Epithelial cell of esophagus (primary cell): ENCODE measurements around the gene TPR.

Experiments used
- DNase-seq: peaks from one replicate; pipeline ENCODE4 v3.0.0; 2010; ENCODE audit warnings: low read depth
- H3K4me3 ChIP-seq: 2 replicates; pipeline ENCODE4 v1.5.1; 2011; ENCODE audit warnings: mild to moderate bottlenecking, low read length, control low read depth
- TF ChIP-seq, protein P1 (sequence below): IDR thresholded peaks from 2 replicates; pipeline ENCODE4 v1.5.1; 2011; ENCODE audit warnings: low read depth, mild to moderate bottlenecking, low read length, control low read depth, inconsistent platforms; ENCODE audit not compliant: insufficient read depth; ENCODE audit errors: missing control alignments

Gene TPR

DNA sequence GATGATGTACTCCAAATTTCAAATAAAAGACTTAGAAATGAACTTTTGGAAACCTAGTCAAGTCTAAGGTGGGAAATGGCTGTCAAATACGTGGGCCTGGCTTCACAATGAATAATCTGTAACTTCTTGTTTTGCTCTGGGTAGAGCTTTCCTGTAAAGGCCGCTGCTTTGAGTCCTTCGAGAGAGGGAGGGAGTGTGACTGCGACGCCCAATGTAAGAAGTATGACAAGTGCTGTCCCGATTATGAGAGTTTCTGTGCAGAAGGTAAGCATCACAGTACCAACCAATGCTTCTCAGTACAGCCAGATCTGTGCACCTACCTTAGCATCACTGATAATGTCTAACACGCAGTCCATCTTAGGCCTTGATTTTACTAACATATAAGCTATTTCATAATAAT lies 73.6 kb downstream of the TPR start:
- no peak for DNase-seq
- TF ChIP-seq, protein P1, sequence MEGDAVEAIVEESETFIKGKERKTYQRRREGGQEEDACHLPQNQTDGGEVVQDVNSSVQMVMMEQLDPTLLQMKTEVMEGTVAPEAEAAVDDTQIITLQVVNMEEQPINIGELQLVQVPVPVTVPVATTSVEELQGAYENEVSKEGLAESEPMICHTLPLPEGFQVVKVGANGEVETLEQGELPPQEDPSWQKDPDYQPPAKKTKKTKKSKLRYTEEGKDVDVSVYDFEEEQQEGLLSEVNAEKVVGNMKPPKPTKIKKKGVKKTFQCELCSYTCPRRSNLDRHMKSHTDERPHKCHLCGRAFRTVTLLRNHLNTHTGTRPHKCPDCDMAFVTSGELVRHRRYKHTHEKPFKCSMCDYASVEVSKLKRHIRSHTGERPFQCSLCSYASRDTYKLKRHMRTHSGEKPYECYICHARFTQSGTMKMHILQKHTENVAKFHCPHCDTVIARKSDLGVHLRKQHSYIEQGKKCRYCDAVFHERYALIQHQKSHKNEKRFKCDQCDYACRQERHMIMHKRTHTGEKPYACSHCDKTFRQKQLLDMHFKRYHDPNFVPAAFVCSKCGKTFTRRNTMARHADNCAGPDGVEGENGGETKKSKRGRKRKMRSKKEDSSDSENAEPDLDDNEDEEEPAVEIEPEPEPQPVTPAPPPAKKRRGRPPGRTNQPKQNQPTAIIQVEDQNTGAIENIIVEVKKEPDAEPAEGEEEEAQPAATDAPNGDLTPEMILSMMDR: no peak
- no peak overlapping the region for H3K4me3 ChIP-seq

DNA sequence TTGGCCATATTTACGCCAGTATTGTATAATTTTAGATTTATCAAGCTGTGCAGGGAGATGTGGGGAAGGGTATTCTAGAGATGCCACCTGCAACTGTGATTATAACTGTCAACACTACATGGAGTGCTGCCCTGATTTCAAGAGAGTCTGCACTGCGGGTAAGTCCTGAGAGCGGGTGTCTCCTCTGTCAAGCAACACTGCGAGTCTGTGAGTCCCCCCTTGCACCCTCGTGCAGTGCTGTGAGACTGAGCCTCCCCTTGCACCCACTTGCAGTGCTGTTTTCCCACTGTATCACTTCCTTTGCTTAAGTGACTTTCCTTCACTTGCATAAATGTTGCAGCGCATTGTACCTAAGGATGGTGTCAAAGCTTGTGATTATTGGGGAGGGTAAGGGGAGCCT lies 75.0 kb downstream of the TPR start:
- TF ChIP-seq, protein P1: no peak
- no peak overlapping the region for H3K4me3 ChIP-seq
- no peak for DNase-seq

DNA sequence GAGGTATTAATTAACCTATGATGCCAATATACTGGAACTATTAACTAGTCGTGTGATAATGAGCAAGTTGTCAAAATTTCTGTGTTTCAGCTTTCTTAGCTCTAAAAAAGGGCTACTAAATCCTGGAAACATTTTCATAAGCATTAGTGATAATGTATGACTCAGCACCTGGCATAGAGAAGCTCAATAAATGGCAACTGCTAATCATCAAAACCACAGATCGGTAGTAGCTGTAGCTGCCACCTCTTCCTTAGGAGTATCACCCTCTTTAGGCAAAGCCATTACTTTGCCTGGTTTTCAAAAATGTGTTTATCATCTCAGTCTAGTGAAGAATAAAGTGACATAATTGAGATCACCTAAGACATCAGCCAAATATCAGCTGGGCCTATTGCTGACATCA lies 75.5 kb downstream of the TPR start:
- TF ChIP-seq, protein P1: no peak
- no peak overlapping the region for H3K4me3 ChIP-seq
- no peak for DNase-seq

DNA sequence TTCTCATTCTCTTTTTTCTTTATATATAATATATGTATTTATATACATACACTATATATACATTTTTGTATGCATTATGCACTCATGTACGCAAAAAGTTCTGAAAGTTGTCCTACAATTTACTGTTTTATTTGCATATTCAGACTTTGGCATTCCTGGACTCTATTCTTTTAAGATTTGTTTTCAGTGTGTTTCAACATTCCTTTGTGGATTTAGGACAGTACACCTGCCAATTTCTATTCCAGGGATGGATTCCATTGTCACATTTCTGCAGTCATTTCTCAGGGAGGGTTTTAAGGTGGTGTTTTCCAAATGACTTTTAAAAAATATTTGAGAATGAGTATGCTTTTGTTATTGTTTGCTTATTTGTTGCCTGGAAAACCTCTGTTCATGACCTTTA lies 76.2 kb downstream of the TPR start:
- TF ChIP-seq, protein P1: no peak
- DNase-seq: no peak
- no peak overlapping the region for H3K4me3 ChIP-seq

DNA sequence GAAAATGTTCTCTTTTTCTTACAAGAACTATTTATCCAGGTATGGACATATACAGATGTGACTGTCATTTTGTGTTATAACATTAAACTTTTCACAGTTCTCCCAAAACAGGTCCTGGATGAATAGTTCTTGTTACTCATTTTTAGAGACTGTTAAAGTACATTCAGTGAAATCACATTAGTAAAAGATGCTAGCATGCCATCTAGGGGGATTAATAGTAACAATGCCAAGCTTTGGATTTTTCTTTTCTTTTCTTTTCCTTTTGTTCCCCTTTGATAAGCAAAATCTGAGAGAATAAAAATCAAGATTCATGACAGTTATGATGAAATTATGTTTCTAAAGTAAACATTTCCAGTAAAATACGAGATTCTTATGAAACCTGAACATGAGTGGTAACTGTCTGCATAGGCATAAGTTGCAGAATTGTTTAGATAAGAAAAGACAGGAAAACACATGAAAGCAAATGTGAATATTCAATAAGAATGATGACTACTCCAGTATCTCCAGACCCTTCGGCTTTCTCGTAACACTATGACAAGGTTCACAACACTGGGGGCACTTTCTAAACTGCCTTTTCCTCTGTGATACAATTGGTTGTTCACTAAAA lies 77.5 kb downstream of the TPR start:
- no peak overlapping the region for H3K4me3 ChIP-seq
- no peak for DNase-seq
- TF ChIP-seq, protein P1: no peak

DNA sequence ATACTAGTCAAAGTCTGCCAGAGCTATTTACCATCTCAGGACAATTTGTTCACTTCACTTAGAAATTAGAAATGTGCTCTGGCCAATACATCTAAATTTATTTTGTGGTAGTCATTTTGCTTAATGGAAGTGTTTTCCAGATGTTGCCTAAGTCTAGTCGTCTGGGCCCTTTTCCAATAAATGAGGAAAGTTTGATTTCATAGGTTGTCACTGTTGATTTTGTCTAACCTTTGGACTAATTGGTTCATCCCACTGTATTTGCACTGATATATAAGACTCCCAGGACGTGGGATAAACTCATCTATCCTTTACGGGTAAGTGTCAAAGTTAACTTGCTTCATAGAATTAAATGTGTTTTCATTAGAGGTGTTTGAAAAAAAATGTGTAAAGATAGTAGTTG lies 79.1 kb downstream of the TPR start, which contains the start of gene PRG4:
Gene PRG4, plus strand, starts transcription at position 300 of the 400 bp plus-strand sequence.
- TF ChIP-seq, protein P1: no peak
- H3K4me3 ChIP-seq: no peak within 1 kb of the TSS
- DNase-seq: no peak

DNA sequence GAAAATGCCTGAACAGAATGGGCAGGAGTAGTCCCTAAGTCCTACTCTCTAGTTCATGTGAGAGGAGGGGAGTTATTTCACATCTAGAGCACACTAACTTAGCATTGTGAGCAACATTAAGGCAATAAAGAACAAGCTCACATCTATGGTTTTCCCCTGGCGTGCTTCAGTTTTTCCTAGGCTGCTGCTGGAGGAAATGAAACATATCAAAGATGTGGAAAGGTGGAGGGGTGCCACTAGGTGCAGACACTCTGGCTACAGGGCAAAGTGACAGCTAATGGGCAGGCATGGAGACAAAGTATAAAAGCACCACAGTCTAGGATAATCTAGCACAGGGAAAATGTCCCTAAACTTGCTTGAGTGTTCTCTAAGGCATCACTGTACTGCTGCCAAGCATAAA lies 82.2 kb downstream of the TPR start:
- TF ChIP-seq, protein P1: no peak
- no peak for DNase-seq
- H3K4me3 ChIP-seq: no peak overlapping the region
